ENCODE data around the gene TFCP2L1.
"Not testable (repeated sequence)": the region's sequence is repeated elsewhere in the genome, so short reads cannot be mapped to it uniquely, and the experiment has no call there.

The TFCP2L1 gene

GRCh38 chr2:121284463-121285449 is at the start of gene TFCP2L1:
TSS of gene TFCP2L1 (minus strand) at chr2:121285202. CDS start at chr2:121285109, 93 bp downstream.
- DNase-seq = no peak

GRCh38 chr2:121333834-121334558 is 49.0 kb upstream of the TFCP2L1 start:
- DNase-seq = no peak

GRCh38 chr2:121333231-121333630 is 48.2 kb upstream of the TFCP2L1 start:
- no peak for DNase-seq

GRCh38 chr2:121331324-121331723 is 46.3 kb upstream of the TFCP2L1 start:
- not testable (repeated sequence) for DNase-seq

GRCh38 chr2:121330921-121331320 is 45.9 kb upstream of the TFCP2L1 start:
- no peak for DNase-seq

GRCh38 chr2:121329786-121330185 is 44.8 kb upstream of the TFCP2L1 start:
- no peak for DNase-seq

GRCh38 chr2:121326628-121327027 is 41.6 kb upstream of the TFCP2L1 start:
- DNase-seq = no peak

- DNase-seq = no peak
Observed at GRCh38 chr2:121324601-121325000, 39.6 kb upstream of the TFCP2L1 start.

- DNase-seq = no peak
Observed at GRCh38 chr2:121321476-121321875, 36.5 kb upstream of the TFCP2L1 start.

- no peak for DNase-seq
Observed at GRCh38 chr2:121319941-121320340, 34.9 kb upstream of the TFCP2L1 start.

GRCh38 chr2:121316986-121317385 is 32.0 kb upstream of the TFCP2L1 start:
- DNase-seq = no peak

- not testable (repeated sequence) for DNase-seq
Observed at GRCh38 chr2:121313701-121314100, 28.7 kb upstream of the TFCP2L1 start.

GRCh38 chr2:121309801-121310200 is 24.8 kb upstream of the TFCP2L1 start:
- peak; percentile 26 for DNase-seq

- no peak for DNase-seq
Observed at GRCh38 chr2:121309323-121309722, 24.3 kb upstream of the TFCP2L1 start.

GRCh38 chr2:121307048-121307447 is 22.0 kb upstream of the TFCP2L1 start:
- no peak for DNase-seq

- no peak for DNase-seq
Observed at GRCh38 chr2:121304941-121305340, 19.9 kb upstream of the TFCP2L1 start.

GRCh38 chr2:121303531-121304263 is 18.7 kb upstream of the TFCP2L1 start:
- no peak for DNase-seq

- DNase-seq = not testable (repeated sequence)
Observed at GRCh38 chr2:121301190-121301589, 16.2 kb upstream of the TFCP2L1 start.

GRCh38 chr2:121298476-121298875 is 13.5 kb upstream of the TFCP2L1 start:
- no peak for DNase-seq

- not testable (repeated sequence) for DNase-seq
Observed at GRCh38 chr2:121297866-121298265, 12.9 kb upstream of the TFCP2L1 start.

GRCh38 chr2:121297217-121297830 is 12.3 kb upstream of the TFCP2L1 start:
- no peak for DNase-seq

- DNase-seq = no peak
Observed at GRCh38 chr2:121295911-121296650, 11.1 kb upstream of the TFCP2L1 start.
